ENCODE measurements around the gene FAAP20. TPM values are rescaled to one million over a fixed set of nuclear protein-coding genes. Genes with fewer than 3 reads are reported as not detected.

Gene FAAP20
- total and polyA plus RNA-seq, 2 donors (not counting 3 experiments of a cell fraction or from before 2014, with no cell fraction given) = 31.5 to 62.6 TPM

DNA sequence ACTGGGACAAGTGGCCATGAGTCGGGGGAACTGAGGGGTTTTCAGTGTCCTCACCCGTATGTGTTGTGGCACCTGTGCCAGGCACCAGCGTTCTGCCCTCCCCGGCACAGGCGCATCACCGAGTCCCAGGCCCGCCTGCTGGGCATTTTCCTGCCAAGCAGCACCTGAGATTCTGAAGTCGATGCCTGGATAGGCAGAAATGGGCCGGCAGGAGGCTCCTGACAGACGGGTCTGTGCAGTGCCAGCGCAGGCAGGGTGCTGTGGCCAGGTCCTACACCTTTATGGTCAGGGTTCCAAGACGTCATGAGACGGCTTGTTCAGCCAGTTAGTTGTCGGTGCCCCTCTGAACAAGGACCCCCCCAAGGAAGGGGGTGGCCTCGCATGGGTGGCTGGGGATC, 10.6 kb downstream of the FAAP20 start:
- no peaks in the 10 kb centered on the region for H3K79me2 ChIP-seq (ENCODE audit: control insufficient read depth, insufficient read depth, low read length)
- no peak overlapping the region for H3K27ac ChIP-seq (ENCODE audit: insufficient read depth, low read depth, low read length)
- H3K4me1 ChIP-seq (ENCODE audit: control insufficient read depth, extremely low read depth, insufficient read depth, low read length) = no peaks in the 10 kb centered on the region
- DNase-seq (ENCODE audit: low read depth, low spot score) (no peak), FAIRE-seq (no peak)
- no peak overlapping the region for H3K4me2 ChIP-seq (ENCODE audit: insufficient read depth, low read length)
- H2AFZ ChIP-seq (ENCODE audit: low read depth, low read length) = no peak overlapping the region
- H3K9me3 ChIP-seq (replicated peaks; ENCODE audit: control insufficient read depth, insufficient read depth, low read length) = no peaks in the 10 kb centered on the region
- no peak overlapping the region for H3K9ac ChIP-seq (replicated peaks; ENCODE audit: extremely low read depth, insufficient read depth, low read length)
- ChIA-PET CTCF (interaction anchor here (2.6 kb wide), 1 partner anchor 9 kb away, joined by 14 read pairs; no protein-coding TSS in a partner anchor), POLR2A (no interaction called here)
- intact Hi-C loops (cut with micrococcal nuclease) = no loop called here
- no peaks in the 10 kb centered on the region for H4K20me1 ChIP-seq (replicated peaks; ENCODE audit: control insufficient read depth, extremely low read depth, insufficient read depth, low read length)
- dilution Hi-C loops (cut with MboI; ENCODE audit: extremely low pct_ligation_motif_present, low sequenced_read_pairs) = no loop called here
- H3K4me3 ChIP-seq (replicated peaks in 1 of 3; ENCODE audit: insufficient read depth in 1 of 3, low read depth in 1 of 3, low read length in 3 of 3) = no peak overlapping the region
- no peaks in the 10 kb centered on the region for H3K9me1 ChIP-seq (replicated peaks; ENCODE audit: control insufficient read depth, extremely low read depth, insufficient read depth, low read length)
- no peaks in the 10 kb centered on the region for H3K27me3 ChIP-seq (ENCODE audit: control insufficient read depth in 2 of 2, insufficient read depth in 2 of 2, low read length in 2 of 2)
- no peaks in the 10 kb centered on the region for H3K36me3 ChIP-seq (ENCODE audit: control insufficient read depth in 2 of 2, extremely low read depth in 1 of 2, insufficient read depth in 2 of 2, low read length in 2 of 2)
- TF ChIP-seq JUN (IDR thresholded peaks at IDR 0.05; ENCODE audit: borderline replicate concordance, insufficient read depth, insufficient read length, low read depth) (no peak), FOS (IDR thresholded peaks at IDR 0.05; ENCODE audit: borderline replicate concordance, insufficient read depth, low read length) (no peak), MAX (IDR thresholded peaks at IDR 0.05; ENCODE audit: insufficient read depth, insufficient read length) (no peak), MYC (IDR thresholded peaks at IDR 0.05; ENCODE audit: low read depth, low read length) (no peak), EZH2 (IDR thresholded peaks at IDR 0.05; ENCODE audit: borderline replicate concordance, low read depth, low read length, severe bottlenecking) (no peak), GATA2 (IDR thresholded peaks at IDR 0.05; ENCODE audit: insufficient read depth, insufficient read length, low read depth, low read length) (no peak), POLR2A (IDR thresholded peaks at IDR 0.05; ENCODE audit: low read depth, low read length) (no peak), POLR2AphosphoS5 (IDR thresholded peaks at IDR 0.05; ENCODE audit: insufficient read depth, low read depth, low read length) (no peak)
- TF ChIP-seq, protein P1, sequence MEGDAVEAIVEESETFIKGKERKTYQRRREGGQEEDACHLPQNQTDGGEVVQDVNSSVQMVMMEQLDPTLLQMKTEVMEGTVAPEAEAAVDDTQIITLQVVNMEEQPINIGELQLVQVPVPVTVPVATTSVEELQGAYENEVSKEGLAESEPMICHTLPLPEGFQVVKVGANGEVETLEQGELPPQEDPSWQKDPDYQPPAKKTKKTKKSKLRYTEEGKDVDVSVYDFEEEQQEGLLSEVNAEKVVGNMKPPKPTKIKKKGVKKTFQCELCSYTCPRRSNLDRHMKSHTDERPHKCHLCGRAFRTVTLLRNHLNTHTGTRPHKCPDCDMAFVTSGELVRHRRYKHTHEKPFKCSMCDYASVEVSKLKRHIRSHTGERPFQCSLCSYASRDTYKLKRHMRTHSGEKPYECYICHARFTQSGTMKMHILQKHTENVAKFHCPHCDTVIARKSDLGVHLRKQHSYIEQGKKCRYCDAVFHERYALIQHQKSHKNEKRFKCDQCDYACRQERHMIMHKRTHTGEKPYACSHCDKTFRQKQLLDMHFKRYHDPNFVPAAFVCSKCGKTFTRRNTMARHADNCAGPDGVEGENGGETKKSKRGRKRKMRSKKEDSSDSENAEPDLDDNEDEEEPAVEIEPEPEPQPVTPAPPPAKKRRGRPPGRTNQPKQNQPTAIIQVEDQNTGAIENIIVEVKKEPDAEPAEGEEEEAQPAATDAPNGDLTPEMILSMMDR (IDR thresholded peaks at IDR 0.05; ENCODE audit: extremely low read depth in 1 of 2, insufficient read depth in 1 of 2, low read depth in 1 of 2, low read length in 2 of 2) = no peak
- BruUV-seq (replicated peaks) = no TSS peak
